ENCODE measurements around the gene LRRC74B.

The LRRC74B gene

DNA sequence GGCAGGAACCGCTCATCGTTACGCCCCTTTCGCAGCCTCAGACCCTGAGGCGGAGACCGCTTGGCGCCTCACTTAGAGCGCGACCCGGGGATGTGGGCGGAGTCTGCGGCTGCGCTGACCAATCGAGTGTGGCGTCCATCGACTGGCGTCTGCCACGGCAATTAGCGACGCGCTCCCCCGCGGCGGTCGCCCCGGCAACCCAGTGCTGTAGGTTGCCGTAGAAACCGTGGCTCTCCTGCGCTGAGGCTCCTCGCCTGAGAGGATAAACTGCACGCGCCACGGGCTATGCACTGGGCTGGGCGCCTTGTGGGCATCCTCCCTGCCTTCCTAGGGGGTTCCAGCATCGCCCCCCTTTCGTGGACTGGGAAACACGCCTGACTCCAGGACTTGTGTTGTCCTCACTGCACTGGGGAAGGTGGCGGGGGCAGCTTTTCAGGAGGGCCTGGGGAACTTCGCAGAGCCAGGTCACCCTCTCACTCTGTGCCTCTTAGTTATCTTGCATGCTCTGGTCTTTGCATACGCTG lies 31.5 kb upstream of the LRRC74B start:
- DNase-seq: peak; percentile 90

- no peak for DNase-seq
These were observed 30.9 kb upstream of the LRRC74B start, which contains the start of gene P2RX6 for GRCh38 chr22:21014726-21015465. TSS of gene P2RX6 (plus strand) at chr22:21015165. CDS start at chr22:21015175, 10 bp downstream.

- no peak for DNase-seq
These were observed 30.2 kb upstream of the LRRC74B start for GRCh38 chr22:21015466-21016006.

DNA sequence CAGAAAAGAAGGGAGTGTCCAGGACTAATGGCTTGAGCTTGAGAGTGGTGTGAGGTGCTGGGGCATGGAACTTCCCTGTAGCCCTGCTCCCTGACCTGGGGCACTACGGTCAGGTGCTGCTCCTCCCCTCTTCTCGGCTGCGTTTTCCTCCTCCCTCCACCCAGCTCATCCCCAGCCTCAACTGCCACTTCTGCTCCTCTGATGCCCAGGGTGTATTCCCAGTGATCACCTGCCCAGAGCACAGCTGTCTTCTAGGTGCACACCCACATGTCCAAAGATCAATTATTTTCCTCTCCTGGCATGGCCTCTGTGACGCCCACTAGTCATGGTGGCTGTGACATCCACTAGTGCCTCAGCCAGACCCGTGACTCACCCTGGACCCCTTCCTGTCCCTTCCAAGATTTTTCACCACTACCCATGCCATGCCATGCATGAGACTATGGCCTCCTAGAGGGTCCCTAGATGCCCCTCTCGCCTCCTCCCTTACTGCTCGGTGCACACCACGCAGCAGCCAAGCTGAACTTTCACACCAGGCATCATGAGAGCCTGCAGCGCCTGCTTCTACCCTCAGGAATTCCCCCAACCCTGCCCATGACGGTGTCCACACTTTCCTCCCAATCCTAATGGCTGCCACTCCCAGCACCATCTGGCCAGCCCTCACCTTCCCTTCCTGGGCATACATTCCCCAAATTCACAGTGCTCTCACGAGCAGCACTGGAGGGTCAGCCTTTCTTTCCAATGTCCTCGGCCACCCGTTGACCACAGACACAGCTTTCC lies 28.9 kb upstream of the LRRC74B start:
- DNase-seq: no peak

GRCh38 chr22:21018314-21018713 lies 27.4 kb upstream of the LRRC74B start:
- no peak for DNase-seq

DNA sequence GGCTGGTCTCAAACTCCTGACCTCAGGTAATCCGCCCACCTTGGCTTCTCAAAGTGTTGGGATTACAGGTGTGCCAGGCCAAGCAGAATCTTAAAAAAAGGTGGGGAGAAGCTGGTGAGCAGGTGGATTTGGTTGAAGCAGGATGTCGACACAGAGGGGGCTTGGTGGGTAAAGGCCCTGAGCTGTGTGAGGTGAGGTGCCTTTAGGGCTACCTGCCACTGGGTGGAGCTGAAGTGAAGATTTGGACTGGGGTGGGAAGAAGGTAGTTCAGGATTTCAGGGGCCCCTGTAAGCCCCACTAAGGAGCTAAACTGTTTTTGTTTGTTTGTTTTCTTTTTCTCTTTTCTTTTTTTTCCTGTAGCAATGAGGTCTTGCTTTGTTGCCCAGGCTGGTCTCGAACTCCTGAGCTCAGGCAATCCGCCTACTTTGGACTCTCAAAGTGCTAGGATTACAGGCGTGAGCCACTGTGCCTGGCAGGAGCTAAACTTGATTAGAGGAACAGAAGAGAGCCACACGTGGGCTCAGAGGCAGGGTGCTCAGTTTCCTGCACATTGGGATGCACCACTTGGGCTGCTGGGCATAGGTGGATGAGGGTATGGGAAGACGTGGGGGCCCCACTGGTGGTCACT lies 24.8 kb upstream of the LRRC74B start:
- DNase-seq: no peak

DNA sequence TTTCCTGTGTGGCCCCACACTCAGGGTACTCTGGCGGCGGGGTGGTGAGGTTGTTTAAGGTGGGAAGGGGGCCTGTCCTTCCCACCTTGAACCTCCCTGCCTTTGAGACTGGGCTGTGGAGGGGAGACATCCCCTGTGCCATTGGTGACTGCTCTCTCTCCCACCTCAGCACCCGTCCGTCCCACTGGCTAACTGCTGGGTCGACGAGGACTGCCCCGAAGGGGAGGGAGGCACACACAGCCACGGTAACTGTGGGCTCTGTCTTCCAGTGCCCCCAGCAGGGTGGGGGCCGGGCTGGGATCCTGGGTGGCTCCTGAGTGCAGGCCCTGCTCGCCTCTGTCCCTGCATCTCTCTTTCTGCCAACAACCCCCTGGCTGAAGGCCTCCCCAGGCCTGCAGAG lies 23.2 kb upstream of the LRRC74B start:
- DNase-seq: no peak

DNA sequence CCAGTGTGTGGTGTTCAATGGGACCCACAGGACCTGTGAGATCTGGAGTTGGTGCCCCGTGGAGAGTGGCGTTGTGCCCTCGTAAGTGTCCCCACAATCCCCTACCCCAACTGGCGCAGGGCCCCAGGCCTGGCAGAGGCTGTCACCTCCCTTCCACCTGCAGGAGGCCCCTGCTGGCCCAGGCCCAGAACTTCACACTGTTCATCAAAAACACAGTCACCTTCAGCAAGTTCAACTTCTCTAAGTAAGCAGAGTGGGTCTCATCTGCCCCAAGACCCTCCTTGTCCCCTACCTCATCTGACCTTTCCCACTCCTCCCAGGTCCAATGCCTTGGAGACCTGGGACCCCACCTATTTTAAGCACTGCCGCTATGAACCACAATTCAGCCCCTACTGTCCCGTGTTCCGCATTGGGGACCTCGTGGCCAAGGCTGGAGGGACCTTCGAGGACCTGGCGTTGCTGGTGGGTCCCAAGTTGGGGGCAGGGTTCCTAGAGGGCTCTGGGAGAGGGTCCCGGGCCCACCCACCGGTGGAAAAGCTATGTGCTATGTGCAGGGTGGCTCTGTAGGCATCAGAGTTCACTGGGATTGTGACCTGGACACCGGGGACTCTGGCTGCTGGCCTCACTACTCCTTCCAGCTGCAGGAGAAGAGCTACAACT lies 22.7 kb upstream of the LRRC74B start:
- no peak for DNase-seq

GRCh38 chr22:21025266-21025665 lies 20.5 kb upstream of the LRRC74B start:
- DNase-seq: no peak

DNA sequence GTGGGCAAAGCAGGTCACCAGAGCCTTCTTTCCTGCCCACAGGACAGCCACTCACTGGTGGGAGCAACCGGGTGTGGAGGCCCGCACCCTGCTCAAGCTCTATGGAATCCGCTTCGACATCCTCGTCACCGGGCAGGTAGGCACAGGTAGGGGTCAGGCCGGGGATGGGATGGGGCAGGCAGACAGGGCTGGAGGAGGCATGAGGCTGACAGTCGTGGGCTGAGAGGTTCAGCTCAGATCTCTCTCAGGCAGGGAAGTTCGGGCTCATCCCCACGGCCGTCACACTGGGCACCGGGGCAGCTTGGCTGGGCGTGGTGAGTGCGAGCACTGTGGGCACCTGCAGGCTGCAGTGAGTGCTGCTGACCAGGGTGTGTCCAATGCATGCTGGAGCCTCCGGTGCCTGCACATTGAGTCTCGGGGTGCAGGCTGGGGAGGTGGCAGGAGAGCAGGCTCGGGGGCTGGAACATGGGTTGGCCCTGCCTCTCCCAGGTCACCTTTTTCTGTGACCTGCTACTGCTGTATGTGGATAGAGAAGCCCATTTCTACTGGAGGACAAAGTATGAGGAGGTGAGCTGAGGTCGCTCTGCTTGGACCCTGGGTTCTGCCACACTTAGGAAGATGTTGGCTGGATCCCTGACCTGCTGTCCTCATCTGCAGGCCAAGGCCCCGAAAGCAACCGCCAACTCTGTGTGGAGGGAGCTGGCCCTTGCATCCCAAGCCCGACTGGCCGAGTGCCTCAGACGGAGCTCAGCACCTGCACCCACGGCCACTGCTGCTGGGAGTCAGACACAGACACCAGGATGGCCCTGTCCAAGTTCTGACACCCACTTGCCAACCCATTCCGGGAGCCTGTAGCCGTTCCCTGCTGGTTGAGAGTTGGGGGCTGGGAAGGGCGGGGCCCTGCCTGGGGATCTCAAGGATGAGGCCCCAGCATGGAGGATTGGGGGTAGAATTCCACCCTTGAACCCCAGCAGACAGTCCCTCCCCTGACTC lies 19.7 kb upstream of the LRRC74B start:
- DNase-seq: no peak

DNA sequence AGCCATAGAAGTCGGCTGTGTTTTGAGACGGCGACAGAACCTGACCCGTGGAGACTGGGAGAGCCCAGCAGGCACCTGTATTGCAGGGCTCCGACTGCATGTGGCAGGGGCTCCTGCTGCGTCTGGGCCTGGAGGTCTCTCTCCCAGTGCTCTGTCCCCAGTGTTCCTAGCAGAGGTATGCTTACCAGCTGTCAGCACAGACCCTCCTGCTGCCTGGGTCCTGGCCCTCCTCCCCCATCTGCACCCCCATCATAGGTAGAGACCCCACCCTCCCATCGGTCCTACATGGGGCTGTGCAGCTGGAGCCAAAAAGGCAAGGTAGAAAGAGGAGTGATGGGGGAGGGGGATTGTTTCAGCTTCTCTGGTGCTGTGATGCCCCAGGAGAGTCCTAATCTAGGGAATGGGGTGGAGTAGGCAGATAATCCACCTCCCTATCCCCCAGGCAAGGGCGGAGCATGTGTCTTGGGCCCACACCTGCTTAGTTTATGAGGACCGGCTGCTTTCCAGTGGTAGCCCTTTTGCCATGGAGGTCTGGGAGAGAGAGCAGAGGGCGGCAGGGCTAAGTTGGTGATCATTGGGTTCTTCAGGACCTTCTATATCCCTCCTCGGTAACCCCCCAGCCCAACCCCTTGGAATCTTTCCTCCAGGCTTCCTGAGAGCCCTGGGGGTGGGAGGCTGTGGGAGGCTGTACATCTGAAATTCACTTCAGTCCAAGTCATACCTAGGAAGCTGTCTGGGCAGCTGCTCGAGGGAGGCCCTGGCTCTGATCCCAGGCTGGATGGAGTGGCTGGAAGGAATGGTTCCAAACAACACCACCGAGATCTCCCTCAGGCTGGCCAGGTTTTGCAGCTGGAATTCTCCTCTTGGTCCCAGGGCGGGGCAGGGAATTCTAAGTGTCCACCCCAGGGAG lies 18.7 kb upstream of the LRRC74B start:
- no peak for DNase-seq

- no peak for DNase-seq
These were observed 17.2 kb upstream of the LRRC74B start for GRCh38 chr22:21028277-21029251.

DNA sequence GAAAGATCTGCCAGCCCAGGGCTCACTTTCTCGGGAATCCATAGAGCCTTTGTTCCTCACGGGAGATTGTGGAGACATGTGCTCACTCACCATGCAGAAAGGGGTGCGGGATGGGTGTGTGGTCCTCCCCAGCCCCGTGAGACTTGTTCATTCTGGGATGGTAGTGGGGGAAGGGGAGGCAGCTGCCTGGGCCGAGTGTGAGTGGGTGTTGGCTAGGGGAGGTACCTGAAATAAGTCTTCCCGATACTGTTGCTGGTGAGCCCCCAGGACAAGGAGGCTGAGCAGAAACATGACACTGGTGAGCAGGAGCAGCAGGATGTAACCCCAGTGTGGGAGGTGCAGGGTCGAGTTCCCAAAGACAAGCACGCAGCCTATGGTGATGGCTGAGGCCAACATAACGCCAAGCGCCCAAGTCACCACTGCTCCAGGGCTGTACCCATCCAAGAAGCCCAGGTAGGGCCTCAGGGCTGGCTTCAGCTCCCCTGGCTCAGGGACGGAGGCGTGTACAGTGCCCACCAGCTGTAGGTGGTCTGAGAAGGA lies 16.2 kb upstream of the LRRC74B start:
- no peak for DNase-seq

DNA sequence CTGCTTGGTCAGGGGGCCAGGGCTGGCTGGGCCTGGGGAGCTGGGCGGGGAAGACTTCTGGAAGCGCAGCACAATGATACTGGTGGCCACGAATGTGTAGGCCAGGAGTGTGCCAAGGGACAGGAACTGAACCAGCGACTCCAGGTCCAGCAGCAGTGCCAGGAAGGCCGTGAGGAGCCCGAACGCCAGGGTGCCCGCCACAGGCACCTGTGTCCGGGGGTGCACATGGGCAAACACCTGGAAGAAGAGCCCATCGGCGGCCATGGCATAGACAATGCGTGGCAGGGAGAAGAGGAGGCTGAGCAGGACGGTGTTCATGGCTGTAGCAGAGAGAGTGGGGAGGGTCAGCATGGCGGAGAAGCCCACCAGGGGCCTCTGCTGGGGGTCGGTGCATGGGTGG lies 15.7 kb upstream of the LRRC74B start:
- no peak for DNase-seq

DNA sequence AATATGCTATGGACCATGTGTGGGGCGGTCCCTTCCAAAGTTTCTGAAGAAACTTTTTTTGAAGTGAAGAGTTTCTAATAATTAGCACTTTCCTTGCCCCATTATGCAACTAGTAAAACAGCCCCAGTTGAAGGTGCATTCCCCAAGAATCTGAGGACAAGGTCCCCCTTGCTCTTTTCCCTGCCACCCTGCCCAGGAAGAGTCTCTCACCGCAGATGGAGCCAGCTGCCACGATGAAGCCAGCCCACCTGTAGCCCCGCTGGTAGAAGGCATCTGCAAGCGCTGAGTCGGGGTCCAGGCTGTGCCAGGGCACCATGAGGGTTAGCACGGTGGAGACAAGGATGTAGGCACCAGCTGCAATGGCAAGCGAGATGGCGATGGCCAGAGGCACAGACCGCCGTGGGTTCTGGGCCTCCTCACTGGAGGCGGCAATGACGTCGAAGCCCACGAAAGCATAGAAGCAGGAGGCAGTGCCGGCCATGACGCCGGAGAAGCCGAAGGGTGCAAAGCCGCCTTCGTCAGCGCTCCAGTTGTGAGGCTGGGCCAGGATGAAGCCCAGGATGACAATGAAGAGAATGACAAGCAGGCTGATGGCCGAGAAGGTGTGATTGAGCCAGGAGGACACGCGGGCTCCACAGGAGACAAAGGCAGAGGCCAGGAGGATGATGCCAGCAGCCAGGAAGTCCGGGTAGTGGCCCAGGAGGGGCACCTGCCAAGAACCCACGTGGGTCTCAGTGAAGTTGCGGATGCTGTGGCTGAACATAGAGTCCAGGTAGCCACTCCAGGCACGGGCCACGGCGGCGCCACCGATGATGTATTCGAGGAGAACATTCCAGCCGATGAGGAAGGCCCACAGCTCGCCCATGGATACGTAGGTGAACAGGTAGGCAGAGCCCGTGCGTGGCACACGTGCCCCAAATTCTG lies 14.9 kb upstream of the LRRC74B start:
- DNase-seq: no peak

GRCh38 chr22:21031545-21032036 lies 14.2 kb upstream of the LRRC74B start:
- no peak for DNase-seq

Measured in CD4-positive, alpha-beta T cell treated with Interleukin-10 for 1 hour (primary cell).